ENCODE measurements around the gene JCHAIN.

- TF ChIP-seq CTCF (IDR thresholded peaks at IDR 0.05; ENCODE audit: control extremely low read depth in 1 of 3, insufficient read depth in 1 of 3, low read depth in 1 of 3, low read length in 3 of 3) (no peak), RXRA (IDR thresholded peaks at IDR 0.05; ENCODE audit: insufficient read depth, low read depth, low read length) (no peak), EP300 (IDR thresholded peaks at IDR 0.05; ENCODE audit: borderline replicate concordance in 1 of 2, low read depth in 2 of 2, low read length in 2 of 2) (no peak), MAFK (IDR thresholded peaks at IDR 0.05; ENCODE audit: low read depth, low read length) (no peak), CEBPB (IDR thresholded peaks at IDR 0.05; ENCODE audit: low read depth, low read length) (no peak), SP4 (IDR thresholded peaks at IDR 0.05; ENCODE audit: low read length) (no peak), TAF1 (IDR thresholded peaks at IDR 0.05; ENCODE audit: low read depth, low read length) (no peak), YY1 (IDR thresholded peaks at IDR 0.05; ENCODE audit: low read depth, low read length) (no peak), JUN (IDR thresholded peaks at IDR 0.05; ENCODE audit: low read depth, low read length) (no peak), POLR2AphosphoS5 (IDR thresholded peaks at IDR 0.05; ENCODE audit: low read depth, low read length) (no peak), RFX5 (IDR thresholded peaks at IDR 0.05; ENCODE audit: borderline replicate concordance, low read depth, low read length) (no peak), MAX (IDR thresholded peaks at IDR 0.05) (no peak), GABPA (IDR thresholded peaks at IDR 0.05; ENCODE audit: borderline replicate concordance, insufficient read depth, low read length) (no peak)
These were observed 46.5 kb upstream of the JCHAIN start for GRCh38 chr4:70712604-70713452.

Data from H1 (cell line).